Retina (tissue), 1 donor: ENCODE measurements around the gene EHMT2.
"Not testable (repeated sequence)": the region's sequence is repeated elsewhere in the genome, so short reads cannot be mapped to it uniquely, and the experiment has no call there.

Experiments used
- DNase-seq: peaks from one replicate; pipeline ENCODE4 v3.0.0-alpha.2; 2016

EHMT2 gene

DNA sequence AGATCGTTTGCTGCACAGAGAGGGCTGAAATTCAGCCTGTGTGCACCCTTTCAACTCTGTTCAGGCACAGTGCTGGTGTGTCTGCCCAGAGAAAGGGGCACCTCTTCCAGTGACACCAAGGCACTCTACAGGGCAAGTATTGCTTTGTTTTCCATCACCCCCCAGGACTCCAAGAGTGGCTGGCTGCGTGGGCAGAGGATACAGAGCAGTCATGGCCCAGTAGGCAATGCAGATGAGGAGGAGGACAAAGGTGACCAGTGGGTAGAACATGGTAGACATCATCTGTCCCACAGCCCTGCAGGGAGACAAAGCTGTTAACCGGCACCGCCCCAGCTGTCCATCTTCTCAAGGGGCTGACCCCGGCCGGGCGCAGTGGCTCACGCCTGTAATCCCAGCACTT lies 28.2 kb downstream of the EHMT2 start:
- DNase-seq: no peak

DNA sequence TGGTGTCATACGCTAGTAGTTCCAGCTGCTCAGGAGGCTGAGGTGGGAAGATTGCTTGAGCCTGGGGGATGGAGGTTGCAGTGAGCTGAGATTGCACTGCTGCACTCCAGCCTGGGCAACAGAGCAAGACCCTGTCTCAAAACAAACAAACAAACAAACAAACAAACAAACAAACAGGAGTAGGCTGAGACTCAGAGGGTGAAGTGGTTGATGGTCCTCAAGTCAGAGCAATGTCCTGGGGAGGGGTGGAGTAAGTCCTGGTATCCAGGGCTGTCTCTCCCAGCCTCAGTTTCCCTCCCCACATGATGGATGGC lies 28.9 kb downstream of the EHMT2 start:
- DNase-seq: not testable (repeated sequence)

DNA sequence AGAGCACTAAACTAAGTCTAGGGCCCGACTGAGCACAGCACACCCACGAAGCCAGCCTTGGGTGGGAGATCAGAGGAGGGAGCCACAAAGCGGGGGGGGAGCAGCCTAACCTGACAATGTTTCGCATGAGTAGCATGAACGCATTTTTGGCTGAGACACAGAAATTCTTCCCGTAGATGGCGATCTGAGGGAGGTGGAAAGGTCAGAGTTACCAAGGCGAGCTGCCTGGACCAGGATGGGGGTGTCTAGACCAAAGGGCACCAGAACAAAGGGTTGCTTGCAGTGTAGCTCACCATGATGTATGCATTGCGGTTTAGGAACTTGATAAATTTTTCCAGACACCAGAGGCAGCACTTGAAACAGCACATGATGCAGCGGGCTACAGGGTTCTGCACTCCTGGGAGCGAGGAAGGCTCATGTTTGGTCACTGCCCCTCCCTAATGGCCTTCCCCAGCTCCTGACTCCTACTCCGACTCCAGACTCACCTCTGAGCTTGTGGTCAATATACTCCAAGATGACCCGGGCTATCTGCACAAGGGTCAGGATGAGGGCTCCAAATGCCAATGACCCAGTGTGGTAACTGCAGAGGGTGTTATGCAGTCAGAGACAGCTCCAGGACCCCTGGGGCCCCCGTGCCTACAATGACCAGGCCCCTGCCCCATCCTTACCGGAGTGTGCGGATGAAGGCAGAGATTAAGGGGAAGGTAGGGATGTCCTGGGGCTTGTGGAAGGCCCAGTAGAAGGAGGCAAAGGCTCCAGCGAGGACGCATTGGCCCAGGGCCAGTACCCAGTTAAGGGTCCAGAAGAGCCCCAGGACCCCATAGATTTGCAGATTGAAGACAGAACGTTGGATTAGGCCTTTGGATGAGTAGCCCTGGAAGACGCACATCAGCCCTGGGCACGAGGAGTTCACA lies 32.0 kb downstream of the EHMT2 start:
- DNase-seq: no peak

DNA sequence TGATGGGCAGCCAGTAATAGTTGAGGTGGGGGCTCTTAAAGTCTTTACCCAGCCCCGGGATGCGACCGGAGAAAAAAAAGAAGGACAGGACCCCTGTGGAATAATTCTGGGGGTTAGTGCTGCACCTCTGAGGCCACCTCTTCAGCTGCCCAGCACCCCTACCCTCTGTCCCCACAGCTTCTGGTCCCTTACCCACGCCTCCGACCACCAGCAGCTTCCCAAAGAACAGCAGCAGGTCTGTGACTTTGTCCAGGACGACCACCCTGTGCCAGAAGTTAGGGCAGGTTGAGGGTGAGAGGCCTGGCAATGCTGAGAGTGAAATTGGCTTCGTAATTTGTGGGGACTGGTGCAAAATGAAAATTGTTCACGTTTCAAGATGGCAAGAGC lies 32.7 kb downstream of the EHMT2 start:
- no peak for DNase-seq

DNA sequence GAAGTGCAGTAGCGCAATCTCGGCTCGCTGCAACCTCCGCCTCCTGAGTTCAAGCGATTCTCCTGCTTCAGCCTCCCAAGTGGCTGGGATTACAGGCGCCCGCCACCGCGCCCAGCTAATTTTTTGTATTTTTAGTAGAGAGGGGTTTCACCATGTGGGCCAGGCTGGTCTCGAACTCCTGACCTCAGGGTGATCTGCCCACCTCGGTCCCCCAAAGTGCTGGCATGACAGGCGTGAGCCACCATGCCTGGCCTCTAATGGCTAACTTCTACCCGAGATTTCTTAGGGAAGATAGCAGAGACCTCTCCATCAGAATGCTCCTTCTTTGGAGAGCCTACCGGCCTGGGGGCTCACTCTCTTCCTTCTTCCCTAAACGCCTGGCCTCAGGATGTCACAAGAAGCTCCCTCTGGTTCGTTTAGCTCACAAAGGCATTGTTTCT lies 33.4 kb downstream of the EHMT2 start:
- not testable (repeated sequence) for DNase-seq

DNA sequence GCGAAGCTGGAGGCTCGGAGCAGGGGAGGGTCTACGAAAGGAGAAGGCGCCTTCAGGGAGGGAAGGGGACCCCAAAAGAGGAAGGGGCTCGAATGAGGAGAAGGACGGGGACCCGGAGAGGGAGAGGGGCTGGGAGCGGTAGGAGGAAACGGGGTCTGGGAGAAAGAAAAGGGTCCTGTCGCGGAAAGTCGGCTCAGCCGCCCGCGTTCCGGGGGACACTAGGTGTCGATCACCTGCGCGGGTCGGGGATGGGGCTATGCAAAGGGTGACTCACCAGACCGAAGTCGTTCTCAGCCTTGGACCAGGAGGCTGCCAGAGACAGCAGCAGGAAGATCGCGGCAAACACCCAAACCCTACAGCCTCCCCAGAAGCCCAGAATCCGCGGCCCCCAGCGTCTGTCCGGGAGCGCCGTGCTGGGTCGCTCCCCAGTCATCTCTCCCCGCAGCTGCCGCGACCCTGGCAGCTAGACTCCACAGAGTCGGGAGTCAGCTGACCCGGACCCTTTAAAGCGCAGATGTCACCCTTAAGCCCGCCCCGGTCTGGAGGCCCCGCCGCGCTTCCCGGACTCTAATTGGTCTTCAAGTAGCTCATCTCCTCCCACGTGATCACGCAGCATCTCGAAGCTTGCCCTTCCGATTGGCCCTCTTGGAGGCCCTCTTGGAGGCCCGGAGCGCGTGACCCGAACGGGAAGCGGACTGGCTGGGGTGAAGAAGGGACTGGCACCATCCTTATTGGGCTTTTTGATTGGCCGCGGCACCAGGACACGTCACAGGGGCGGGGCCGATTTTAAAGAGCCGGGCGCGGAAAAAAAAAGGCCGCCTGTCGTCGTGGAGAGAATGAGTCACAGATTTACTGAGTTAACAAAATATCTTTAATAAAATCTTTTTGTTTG lies 34.9 kb downstream of the EHMT2 start, which contains the start of gene NEU1:
Gene NEU1, minus strand, starts transcription at position 478 of the 892 bp plus-strand sequence. Its CDS starts 45 bp downstream, at position 433.
- peak; percentile 98 for DNase-seq

DNA sequence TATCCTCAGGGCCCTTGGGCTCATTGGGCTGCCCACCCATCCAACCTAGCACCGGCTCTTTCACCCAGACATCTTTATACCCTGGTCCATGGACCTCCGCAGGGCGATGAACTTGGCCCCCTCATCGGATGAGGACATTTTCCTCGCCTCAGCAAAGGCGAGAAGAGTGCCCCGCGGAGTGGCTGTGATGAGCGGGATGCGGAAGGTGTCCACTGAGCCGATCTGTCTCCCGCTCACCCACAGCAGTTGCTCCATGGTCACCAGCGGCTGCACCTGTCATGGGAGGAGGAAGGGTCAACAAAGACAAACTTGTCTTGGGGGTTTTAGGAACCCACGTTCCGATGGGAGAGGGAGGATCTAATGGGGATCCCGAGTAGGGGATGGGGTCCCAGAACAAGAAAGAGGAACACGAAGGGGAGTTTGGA lies 35.6 kb downstream of the EHMT2 start:
- DNase-seq: no peak

DNA sequence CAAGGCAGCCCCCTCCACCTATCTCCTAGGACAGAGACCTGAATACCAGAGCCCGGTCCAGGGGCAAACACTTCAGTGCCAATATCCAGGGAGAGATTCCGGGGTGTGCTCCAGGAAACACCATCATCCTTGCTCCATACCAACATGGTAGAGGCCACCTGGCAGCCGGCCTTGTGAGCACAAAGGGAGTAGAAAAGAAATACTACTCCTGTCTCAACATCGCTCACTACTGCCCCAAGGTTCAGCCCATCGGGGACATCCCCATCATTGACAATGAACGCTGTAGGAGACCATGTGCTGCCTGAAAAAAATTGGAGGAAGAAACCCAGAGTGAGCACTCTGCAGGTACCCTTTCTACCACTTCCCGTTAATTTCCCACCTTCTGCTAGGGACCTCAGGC lies 36.3 kb downstream of the EHMT2 start:
- no peak for DNase-seq

DNA sequence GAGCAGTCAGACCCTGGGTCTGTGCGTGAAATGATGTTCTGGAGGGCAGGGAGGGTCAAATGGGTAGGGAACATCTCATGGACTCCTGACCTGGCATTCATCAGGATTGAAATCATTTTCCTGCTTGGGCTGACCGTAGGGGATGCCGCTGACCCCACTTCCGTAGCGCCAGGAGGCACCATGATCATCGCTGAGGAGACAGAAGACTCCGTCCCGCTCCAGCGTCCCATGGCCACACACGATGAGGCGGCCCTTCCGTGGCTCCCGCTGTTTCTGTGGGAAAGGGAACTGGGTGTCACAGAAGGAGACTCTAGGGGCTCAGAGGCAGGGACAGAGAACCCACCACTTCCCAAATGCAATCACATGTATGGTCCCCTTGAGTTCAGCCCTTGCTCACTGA lies 37.1 kb downstream of the EHMT2 start:
- DNase-seq: no peak

DNA sequence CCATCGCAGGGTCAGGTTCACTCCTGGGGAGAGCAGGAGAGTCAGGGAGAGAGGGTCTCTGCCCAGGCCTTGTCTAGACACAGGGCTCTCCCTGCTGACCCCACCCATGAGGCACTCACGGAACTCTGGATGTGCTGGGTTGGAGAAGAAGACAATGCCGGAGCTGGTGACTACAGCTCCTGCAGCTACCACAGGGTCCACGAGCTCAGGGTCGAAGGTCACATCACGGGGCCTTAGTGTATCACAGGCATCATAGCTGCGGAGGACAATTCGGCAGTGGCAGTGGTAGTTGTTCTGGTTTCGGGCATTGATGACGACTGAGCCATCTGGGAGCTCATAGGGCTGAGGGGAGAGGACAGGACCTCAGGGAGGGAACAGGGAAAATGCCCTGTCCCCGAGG lies 37.6 kb downstream of the EHMT2 start:
- DNase-seq: no peak

DNA sequence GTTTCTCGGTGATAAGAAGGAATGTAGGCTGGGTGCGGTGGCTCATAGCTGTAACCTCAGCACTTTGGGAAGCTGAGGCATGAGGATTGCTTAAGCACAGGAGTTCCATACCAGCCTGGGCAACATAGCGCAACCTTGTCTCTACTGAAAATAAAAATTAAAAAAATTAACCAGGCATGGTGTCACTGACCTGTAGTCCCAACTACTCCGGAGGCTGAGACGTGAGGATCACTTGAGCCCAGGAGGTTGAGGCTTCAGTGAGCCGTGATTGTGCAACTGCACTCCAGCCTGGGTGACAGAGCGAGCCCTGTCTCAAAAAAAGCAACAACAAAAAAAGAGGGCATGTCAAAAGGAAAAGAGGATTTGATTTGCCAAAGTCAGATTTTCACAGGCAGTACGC lies 38.8 kb downstream of the EHMT2 start:
- no peak for DNase-seq

DNA sequence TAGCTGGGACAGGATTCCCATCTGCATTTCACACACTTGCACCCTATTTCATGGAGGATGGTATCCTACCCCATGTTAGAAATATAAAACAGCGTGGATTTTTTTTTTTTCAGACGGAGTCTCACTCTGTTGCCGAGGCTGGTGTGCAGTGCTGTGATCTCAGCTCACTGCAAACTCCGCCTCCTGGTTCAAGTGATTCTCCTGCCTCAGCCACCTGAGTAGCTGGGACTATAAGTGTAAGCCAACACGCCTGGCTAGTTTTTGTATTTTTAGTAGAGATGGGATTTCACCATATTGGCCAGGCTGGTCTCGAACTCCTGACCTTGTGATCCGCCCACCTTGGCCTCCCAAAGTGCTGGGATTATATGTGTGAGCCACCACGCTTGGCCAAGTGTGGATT lies 39.7 kb downstream of the EHMT2 start:
- not testable (repeated sequence) for DNase-seq

DNA sequence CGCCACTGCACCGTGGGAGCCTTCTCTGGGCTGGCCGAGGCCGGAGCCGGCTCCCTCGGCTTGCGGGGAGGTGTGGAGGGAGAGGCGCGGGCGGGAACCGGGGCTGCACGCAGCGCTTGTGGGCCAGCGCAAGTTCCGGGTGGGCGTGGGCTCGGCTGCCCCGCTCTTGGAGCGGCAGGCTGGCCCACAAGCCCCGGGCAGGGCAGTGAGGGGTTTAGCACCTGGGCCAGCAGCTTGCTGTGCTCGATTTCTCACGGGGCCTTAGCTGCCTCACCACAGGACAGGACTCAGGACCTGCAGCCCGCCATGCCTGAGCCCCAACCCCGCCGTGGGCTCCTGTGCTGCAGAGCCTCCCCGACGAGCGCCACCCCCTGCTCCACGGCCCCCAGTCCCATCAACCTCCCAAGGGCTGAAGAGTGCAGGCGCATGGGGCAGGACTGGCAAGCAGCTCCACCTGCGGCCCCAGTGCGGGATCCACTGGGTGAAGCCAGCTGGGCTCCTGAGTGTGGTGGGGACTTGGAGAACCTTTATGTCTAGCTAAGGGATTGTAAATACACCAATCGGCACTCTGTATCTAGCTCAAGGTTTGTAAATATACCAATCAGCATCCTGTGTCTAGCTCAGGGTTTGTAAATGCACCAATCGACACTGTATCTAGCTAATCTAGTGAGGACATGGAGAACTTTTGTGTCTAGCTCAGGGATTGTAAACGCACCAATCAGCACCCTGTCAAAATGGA lies 45.3 kb downstream of the EHMT2 start:
- not testable (repeated sequence) for DNase-seq

DNA sequence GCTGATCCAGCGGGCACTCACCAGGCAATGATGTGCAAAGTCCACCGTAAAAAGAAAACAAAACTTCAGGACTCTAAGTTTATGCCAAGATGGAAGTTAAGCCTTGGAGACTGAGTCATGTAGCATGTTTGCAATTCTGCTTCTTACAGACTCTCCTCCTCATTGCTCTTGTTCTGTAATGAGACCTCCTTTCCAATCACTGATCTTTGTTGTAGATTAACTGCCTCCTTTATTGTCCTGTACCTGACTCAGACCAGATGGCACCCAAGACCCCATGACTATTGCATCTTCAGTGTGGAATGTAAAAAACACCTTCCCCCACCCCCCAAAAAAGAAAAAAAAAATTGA lies 46.0 kb downstream of the EHMT2 start:
- no peak for DNase-seq

DNA sequence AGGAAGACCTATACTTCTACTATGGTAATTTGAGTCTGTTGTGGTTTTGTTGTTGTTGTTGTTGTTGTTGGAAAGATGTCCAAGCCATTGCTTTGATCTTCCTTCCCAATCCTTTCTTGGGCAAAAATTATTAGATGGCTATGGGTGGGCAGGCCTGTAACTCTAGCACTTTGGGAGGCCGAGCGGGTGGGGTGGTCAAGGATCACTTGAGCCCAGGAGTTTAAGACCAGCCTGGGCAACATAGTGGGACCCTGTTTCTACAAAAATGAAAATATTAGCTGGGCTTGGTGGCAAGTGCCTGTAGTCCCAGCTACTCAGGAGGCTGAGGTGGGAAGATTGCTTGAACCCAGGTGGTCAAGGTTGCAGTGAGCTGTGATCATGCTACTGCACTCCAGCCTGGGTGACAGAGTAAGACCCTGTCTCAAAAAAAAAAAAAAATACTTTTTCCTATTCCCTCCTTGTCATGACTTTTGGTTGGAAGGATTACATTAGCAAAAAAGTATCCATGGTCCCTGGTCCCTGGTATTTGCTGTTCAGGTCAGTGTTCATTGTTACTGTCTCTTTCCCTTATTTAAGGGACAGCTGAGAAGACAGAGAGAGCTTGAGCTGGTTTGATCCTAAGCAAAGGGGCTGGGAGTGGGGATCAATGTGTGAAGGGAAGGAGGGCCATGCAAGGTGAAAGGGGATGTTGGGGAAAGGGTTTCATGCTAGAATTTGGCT lies 46.6 kb downstream of the EHMT2 start:
- no peak for DNase-seq

DNA sequence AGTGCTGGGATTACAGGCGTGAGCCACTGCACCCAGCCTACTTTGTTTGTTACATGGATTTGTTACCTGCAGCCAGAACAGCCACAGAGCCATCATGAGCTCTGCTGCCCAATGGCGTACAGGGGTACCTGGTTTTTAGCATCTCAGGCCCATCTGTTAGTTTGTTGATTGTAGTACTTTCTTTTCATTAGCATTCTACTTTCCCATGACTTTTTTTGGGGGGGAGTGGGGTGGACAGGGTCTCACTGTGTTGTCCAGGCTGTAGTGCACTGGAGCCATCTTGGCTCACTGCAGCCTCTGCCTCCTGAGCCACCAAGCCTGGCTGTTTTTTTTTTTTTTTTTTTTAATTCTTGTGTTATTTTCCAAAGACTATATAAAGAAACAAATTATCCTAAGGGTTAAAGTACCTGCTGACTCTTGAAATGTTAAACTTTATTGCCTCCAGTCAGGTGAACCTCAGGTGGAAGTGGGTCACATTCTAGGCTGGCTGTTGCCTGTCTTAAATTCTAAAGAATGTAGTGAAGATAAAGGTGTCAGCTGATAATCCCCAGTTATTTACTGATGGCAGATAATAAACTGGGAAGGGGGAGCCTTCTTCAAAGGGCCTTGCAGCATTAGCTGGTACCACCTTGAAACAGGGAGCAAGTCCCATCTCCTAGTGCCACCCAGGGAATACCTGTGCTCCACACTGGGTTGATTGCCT lies 50.1 kb downstream of the EHMT2 start:
- DNase-seq: no peak

DNA sequence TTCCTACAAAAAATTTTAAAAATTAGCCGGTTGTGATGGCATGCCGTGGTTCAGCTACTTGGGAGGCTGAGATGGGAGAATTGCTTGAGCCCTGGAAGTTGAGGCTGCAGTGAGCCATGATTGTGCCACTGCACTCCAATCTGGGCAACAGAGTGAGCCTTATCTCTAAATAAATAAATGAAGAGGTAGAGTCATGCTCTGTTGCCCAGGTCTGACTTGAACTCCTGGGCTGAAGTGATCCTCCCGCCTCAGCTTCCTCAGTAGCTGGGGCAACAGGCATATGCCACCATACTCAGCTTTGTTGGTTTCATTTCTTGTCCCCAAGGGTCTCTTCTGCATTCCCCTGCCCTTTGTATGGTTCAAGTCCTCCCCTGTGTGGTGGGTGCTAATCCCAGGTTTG lies 53.0 kb downstream of the EHMT2 start:
- no peak for DNase-seq

DNA sequence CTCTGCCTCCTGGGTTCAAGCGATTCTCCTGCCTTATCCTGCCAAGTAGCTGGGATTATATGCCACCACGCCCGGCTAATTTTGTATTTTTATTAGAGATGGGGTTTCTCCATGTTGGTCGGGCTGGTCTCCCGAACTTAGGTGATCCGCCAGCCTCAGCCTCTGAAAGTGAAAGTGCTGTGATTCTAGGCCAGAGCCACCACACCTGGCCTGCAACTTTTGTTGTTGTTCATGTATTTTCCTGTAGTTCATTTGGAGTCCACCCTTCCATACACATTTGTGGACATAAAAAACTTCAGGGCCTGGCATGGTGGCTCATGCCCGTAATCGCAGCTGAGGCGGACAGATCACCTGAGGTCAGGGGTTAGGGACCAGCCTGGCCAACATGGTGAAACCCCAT lies 55.4 kb downstream of the EHMT2 start:
- DNase-seq: no peak

DNA sequence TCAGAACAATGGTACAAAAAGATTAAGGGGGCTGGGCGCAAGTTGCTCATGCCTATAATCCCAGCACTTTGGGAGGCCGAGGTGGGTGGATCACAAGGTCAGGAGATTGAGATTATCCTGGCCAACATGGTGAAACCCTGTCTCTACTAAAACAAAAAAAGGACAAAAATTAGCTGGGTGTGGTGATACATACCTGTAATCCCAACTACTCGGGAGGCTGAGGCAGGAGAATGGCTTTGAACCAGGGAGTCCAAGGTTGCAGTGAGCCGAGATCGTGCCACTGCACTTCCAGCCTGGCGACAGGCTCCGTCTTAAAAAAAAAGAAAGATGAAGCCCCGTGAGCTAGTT lies 57.7 kb downstream of the EHMT2 start:
- DNase-seq: not testable (repeated sequence)

DNA sequence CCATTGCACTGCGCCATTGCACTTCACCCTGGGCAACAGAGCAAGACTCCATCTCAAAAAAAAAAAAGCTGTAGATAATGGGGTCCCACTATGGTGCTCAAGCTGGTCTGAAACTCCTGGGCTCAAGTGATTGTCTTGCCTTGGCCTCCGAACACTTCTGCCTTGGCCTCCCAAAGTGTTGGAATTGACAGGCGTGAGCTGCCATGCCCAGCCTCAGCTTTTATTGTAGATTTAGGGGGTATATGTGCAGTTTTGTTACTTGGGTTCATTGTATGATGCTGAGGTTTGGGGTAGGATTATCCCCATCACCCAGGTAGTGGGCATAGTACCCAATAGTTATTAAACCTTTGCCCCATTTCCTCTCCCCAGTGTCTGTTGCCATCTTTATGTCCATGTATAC lies 58.5 kb downstream of the EHMT2 start:
- no peak for DNase-seq

DNA sequence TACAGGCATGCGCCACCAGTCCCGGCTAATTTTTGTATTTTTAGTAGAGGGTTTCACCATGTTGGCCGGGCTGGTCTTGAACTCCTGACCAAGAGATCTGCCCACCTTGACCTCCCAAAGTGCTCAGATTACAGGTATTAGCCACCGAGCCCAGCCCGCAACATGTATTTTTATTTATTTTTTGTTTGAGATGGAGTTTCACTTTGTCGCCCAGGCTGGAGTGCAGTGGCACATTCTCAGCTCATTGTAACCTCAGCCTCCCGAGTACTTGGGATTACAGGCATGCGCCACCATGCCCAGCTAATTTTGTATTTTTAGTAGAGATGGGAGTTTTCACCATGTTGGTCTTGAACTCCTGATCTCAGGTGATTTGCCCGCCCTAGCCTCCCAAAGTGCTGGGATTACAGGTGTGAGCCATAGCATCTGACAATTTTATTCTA lies 59.4 kb downstream of the EHMT2 start:
- not testable (repeated sequence) for DNase-seq
